Endothelial cell of umbilical vein (primary cell): Measurements from ENCODE around the gene TNFSF13. TPM values are rescaled to one million over a fixed set of nuclear protein-coding genes. Genes with fewer than 3 reads are reported as not detected.

Experiments used
- BruUV-seq: library from RNA; stranded (reverse); fragments of 400-500 nt; replicated peaks from 2 replicates; lab custom pipeline; 2021; lab: Mats Ljungman, UMichigan
- CTCF ChIA-PET: fragments of 300-600, 350-600 bp; sonication (Branson Sonifier 250); formaldehyde crosslinking; loops from one replicate; lab custom pipeline; 2021; ENCODE audit warnings: antibody characterized with exemption, inconsistent platforms; lab: Charles Lee
- POLR2A ChIA-PET: fragments of 300-600, 350-600 bp; sonication (Branson Sonifier 250); formaldehyde crosslinking; loops from one replicate; lab custom pipeline; 2021; ENCODE audit warnings: antibody characterized with exemption, inconsistent platforms; lab: Charles Lee
- DNase-seq: peaks from one replicate; pipeline ENCODE4 v3.0.0-alpha.2; 2011; ENCODE audit warnings: low read depth, low spot score
- FAIRE-seq: peaks from 2 replicates; lab custom pipeline; 2011; peaks lifted over from hg19 to GRCh38; lab: Jason Lieb, UNC
- H2AFZ ChIP-seq: 2 replicates; pipeline ENCODE4 v1.6.0; 2012; ENCODE audit warnings: low read depth, low read length, control low read depth, inconsistent platforms
- H3K27ac ChIP-seq: 2 replicates; pipeline ENCODE4 v1.5.1; 2011; ENCODE audit warnings: low read depth, mild to moderate bottlenecking, control low read depth, low read length, moderate library complexity; ENCODE audit not compliant: insufficient read depth
- H3K27me3 ChIP-seq, 2 experiments: 2 replicates each; pipeline versions ENCODE4 v1.6.0 to v1.6.1; 2011; ENCODE audit warnings: low read length in 2 of 2, mixed read lengths in 1 of 2; ENCODE audit not compliant: control insufficient read depth in 2 of 2, insufficient read depth in 2 of 2
- H3K36me3 ChIP-seq, 2 experiments: 2 replicates in 1 of 2; 3 replicates in 1 of 2; pipeline ENCODE4 v1.5.1; 2011; ENCODE audit warnings: low read length in 2 of 2, mild to moderate bottlenecking in 1 of 2, moderate library complexity in 1 of 2; ENCODE audit not compliant: control insufficient read depth in 2 of 2, insufficient read depth in 2 of 2; ENCODE audit errors: extremely low read depth in 1 of 2
- H3K4me1 ChIP-seq: 3 replicates; pipeline ENCODE4 v1.5.1; 2011; ENCODE audit warnings: mild to moderate bottlenecking, low read length; ENCODE audit not compliant: control insufficient read depth, insufficient read depth; ENCODE audit errors: extremely low read depth
- H3K4me2 ChIP-seq: 2 replicates; pipeline ENCODE4 v1.6.1; 2011; ENCODE audit warnings: low read length, control low read depth, mixed read lengths; ENCODE audit not compliant: insufficient read depth
- H3K4me3 ChIP-seq, 3 experiments: fragments of 200-600 bp in 1 of 3; sonication (generic), shearing (Covaris generic) in 1 of 3; replicated peaks in 1 of 3; 2 replicates each; pipeline ENCODE4 v1.5.1; 2011 to 2016; ENCODE audit warnings: control low read depth in 3 of 3, low read length in 3 of 3, mild to moderate bottlenecking in 2 of 3, inconsistent platforms in 1 of 3, low read depth in 1 of 3, moderate library complexity in 1 of 3; ENCODE audit not compliant: insufficient read depth in 1 of 3
- H3K79me2 ChIP-seq: 2 replicates; pipeline ENCODE4 v1.6.0; 2012; ENCODE audit warnings: low read length, inconsistent platforms; ENCODE audit not compliant: control insufficient read depth, insufficient read depth
- H3K9ac ChIP-seq: replicated peaks from 2 replicates; pipeline ENCODE3; 2011; ENCODE audit warnings: low read length, control low read depth; ENCODE audit not compliant: insufficient read depth; ENCODE audit errors: extremely low read depth
- H3K9me1 ChIP-seq: replicated peaks from 3 replicates; pipeline ENCODE4 v1.6.0; 2011; ENCODE audit warnings: mild to moderate bottlenecking, low read length; ENCODE audit not compliant: control insufficient read depth, insufficient read depth; ENCODE audit errors: extremely low read depth
- H3K9me3 ChIP-seq: replicated peaks from 2 replicates; pipeline ENCODE4 v1.5.1; 2012; ENCODE audit warnings: low read length, inconsistent platforms; ENCODE audit not compliant: control insufficient read depth, insufficient read depth
- H4K20me1 ChIP-seq: replicated peaks from 2 replicates; pipeline ENCODE3; 2011; ENCODE audit warnings: mild to moderate bottlenecking, low read length; ENCODE audit not compliant: control insufficient read depth, insufficient read depth; ENCODE audit errors: extremely low read depth
- EZH2 ChIP-seq: IDR thresholded peaks from 2 replicates; pipeline ENCODE4 v1.6.1; 2012; ENCODE audit warnings: borderline replicate concordance, low read depth, mild to moderate bottlenecking, moderate library complexity, low read length, inconsistent platforms; ENCODE audit not compliant: severe bottlenecking
- FOS ChIP-seq: IDR thresholded peaks from 2 replicates; pipeline ENCODE4 v1.6.1; 2011; ENCODE audit warnings: mild to moderate bottlenecking, low read length, moderate library complexity, borderline replicate concordance; ENCODE audit not compliant: insufficient read depth
- GATA2 ChIP-seq: IDR thresholded peaks from 2 replicates; pipeline ENCODE4 v1.7.0; 2011; ENCODE audit warnings: low read depth, mild to moderate bottlenecking, moderate library complexity, mixed read lengths, low read length; ENCODE audit not compliant: insufficient read length, insufficient read depth
- JUN ChIP-seq: IDR thresholded peaks from 2 replicates; pipeline ENCODE4 v1.6.1; 2011; ENCODE audit warnings: borderline replicate concordance, low read depth; ENCODE audit not compliant: insufficient read length, insufficient read depth
- MYC ChIP-seq: IDR thresholded peaks from one replicate; pipeline ENCODE4 v1.6.1; 2011; ENCODE audit warnings: mild to moderate bottlenecking, low read depth, low read length
- POLR2A ChIP-seq: IDR thresholded peaks from 2 replicates; pipeline ENCODE4 v1.6.1; 2012; ENCODE audit warnings: low read depth, mild to moderate bottlenecking, control low read depth, low read length
- POLR2AphosphoS5 ChIP-seq: IDR thresholded peaks from 2 replicates; pipeline ENCODE4 v1.6.1; 2012; ENCODE audit warnings: low read depth, mild to moderate bottlenecking, control low read depth, low read length, moderate library complexity; ENCODE audit not compliant: insufficient read depth
- dilution Hi-C: fragments of 300-500 bp; cut with MboI; formaldehyde crosslinking; loops from one replicate; pipeline ENCODE4 v1.15.0; 2019; ENCODE audit warnings: low sequenced_read_pairs; ENCODE audit not compliant: extremely low pct_ligation_motif_present
- intact Hi-C: fragments of 100-400 bp; cut with micrococcal nuclease; formaldehyde crosslinking; loops from one replicate; pipeline ENCODE4 v1.10.0; 2022
- polyA plus RNA-seq, 4 experiments: library from polyadenylated mRNA; depleted of rRNA in 3 of 4; stranded (reverse) in 3 of 4; unstranded in 1 of 4; fragments of >200 nt; gene quantifications; 2 replicates each; pipeline versions ENCODE4 v1.2.1 to v1.2.3, GENCODE V29; 2011 to 2012; ENCODE audit warnings: missing spikeins in 1 of 4
- total RNA-seq: library from RNA; stranded (reverse); gene quantifications from 2 replicates; pipeline ENCODE4 v1.2.3, GENCODE V29; 2021
- TF ChIP-seq, protein P1 (sequence below), 2 donors: IDR thresholded peaks; 1 replicate in 1 of 2; 2 replicates in 1 of 2; pipeline ENCODE4 v1.5.1; 2011; ENCODE audit warnings: low read length in 2 of 2, mild to moderate bottlenecking in 2 of 2, moderate library complexity in 2 of 2, control low read depth in 1 of 2, inconsistent platforms in 1 of 2, low read depth in 1 of 2; ENCODE audit not compliant: insufficient read depth in 1 of 2; ENCODE audit errors: extremely low read depth in 1 of 2
- TF ChIP-seq, protein P2 (sequence below): IDR thresholded peaks from 2 replicates; pipeline ENCODE4 v1.6.1; 2011; ENCODE audit not compliant: insufficient read depth, insufficient read length

Gene TNFSF13
- total and polyA plus RNA-seq, 2 donors (not counting 3 experiments of a cell fraction or from before 2014, with no cell fraction given), result 3.6 to 5.4 TPM

- H3K36me3 ChIP-seq, result peaks cover 14 to 43% of the 10 kb centered on the region in 2 experiments
- H2AFZ ChIP-seq, result no peak within 1 kb of the TSS
- H3K79me2 ChIP-seq, result peaks cover 9% of the 10 kb centered on the region
- DNase-seq (no peak), FAIRE-seq (peak; percentile 8)
- H3K9ac ChIP-seq, result no peak within 1 kb of the TSS
- H3K27me3 ChIP-seq, result no peaks in the 10 kb centered on the region
- intact Hi-C loops, result loop anchor here (1.0 to 2.0 kb wide), 5 partner anchors 18 to 234 kb away; partner anchors contain the start of genes FXR2 and SENP3
- H3K27ac ChIP-seq, result no peak within 1 kb of the TSS
- no peaks in the 10 kb centered on the region for H3K9me1 ChIP-seq
- BruUV-seq, result no TSS peak
- no peak within 1 kb of the TSS for H3K4me3 ChIP-seq
- CTCF ChIA-PET, result interaction anchor here (0.8 to 5.1 kb wide), 31 partner anchors 9 to 545 kb away, joined by 3 to 61 read pairs (median 5); partner anchors contain the start of genes CD68, SENP3, TMEM102 and TMEM95
- TF ChIP-seq, protein P1, sequence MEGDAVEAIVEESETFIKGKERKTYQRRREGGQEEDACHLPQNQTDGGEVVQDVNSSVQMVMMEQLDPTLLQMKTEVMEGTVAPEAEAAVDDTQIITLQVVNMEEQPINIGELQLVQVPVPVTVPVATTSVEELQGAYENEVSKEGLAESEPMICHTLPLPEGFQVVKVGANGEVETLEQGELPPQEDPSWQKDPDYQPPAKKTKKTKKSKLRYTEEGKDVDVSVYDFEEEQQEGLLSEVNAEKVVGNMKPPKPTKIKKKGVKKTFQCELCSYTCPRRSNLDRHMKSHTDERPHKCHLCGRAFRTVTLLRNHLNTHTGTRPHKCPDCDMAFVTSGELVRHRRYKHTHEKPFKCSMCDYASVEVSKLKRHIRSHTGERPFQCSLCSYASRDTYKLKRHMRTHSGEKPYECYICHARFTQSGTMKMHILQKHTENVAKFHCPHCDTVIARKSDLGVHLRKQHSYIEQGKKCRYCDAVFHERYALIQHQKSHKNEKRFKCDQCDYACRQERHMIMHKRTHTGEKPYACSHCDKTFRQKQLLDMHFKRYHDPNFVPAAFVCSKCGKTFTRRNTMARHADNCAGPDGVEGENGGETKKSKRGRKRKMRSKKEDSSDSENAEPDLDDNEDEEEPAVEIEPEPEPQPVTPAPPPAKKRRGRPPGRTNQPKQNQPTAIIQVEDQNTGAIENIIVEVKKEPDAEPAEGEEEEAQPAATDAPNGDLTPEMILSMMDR (IDR thresholded peaks at IDR 0.05; ENCODE audit: extremely low read depth in 1 of 2, insufficient read depth in 1 of 2, low read depth in 1 of 2, low read length in 2 of 2), result no peak
- TF ChIP-seq EZH2 (no peak), POLR2AphosphoS5 (no peak), MYC (no peak), FOS (no peak), JUN (no peak), GATA2 (no peak), POLR2A (no peak)
- TF ChIP-seq, protein P2, sequence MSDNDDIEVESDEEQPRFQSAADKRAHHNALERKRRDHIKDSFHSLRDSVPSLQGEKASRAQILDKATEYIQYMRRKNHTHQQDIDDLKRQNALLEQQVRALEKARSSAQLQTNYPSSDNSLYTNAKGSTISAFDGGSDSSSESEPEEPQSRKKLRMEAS, result no peak
- peak within 1 kb of the TSS; percentile 19 for H3K4me2 ChIP-seq
- H3K4me1 ChIP-seq, result peaks cover 10% of the 10 kb centered on the region
- POLR2A ChIA-PET, result interaction anchor here (0.7 to 1.9 kb wide), 3 partner anchors 10 to 97 kb away, joined by 3 to 6 read pairs (median 4); partner anchors contain the start of genes CD68 and TP53
- no peaks in the 10 kb centered on the region for H4K20me1 ChIP-seq
- dilution Hi-C loops, result no loop called here
- no peaks in the 10 kb centered on the region for H3K9me3 ChIP-seq
Measured at GRCh38 chr17:7589891-7590691, 31.5 kb downstream of the TNFSF13 start, which contains the start of gene SOX15. Gene SOX15 (minus strand): TSS chr17:7590094. CDS start chr17:7589676, 418 bp downstream.
